GM18508 (cell line): ENCODE measurements around the gene FAS.

Experiments used
- ATAC-seq: cut with Tn5 transposase; IDR thresholded peaks from one replicate; pipeline ENCODE4 v1.9.1; 2021; ENCODE audit warnings: moderate number of reproducible peaks; ENCODE audit not compliant: insufficient read depth, unreplicated experiment

Gene FAS

DNA sequence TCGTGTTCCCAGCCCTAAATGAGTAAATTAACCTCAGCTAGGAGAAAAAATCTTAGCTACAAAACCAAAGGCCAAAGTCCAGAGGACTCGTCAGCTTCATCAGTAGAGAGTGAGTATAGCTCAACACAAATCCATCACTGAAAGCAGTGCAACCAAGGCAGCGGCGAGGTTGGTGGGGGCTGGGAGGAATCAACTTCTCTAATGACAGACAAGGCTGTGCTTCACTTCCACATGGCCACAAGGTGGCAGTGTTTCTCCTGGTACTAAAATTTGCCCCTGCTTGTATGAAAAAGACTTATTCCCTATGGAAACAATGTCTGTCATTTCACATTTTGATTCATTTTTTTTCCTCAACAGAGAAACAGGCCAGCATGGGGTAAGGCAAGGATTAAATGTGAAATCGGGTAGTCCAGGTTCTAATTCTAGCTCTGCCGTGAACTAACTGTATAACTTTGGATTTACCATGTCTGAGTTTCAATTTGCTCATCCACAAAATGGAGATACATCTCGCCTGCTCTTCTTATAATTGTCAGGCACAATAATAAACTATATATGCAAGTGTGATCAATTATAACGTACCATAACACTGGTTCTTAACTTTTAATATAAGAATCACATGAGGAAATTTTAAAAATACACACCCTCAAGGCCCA lies 39.3 kb downstream of the FAS start:
- no peak for ATAC-seq

- no peak for ATAC-seq
These were observed 40.2 kb downstream of the FAS start for GRCh38 chr10:89030791-89031190.

DNA sequence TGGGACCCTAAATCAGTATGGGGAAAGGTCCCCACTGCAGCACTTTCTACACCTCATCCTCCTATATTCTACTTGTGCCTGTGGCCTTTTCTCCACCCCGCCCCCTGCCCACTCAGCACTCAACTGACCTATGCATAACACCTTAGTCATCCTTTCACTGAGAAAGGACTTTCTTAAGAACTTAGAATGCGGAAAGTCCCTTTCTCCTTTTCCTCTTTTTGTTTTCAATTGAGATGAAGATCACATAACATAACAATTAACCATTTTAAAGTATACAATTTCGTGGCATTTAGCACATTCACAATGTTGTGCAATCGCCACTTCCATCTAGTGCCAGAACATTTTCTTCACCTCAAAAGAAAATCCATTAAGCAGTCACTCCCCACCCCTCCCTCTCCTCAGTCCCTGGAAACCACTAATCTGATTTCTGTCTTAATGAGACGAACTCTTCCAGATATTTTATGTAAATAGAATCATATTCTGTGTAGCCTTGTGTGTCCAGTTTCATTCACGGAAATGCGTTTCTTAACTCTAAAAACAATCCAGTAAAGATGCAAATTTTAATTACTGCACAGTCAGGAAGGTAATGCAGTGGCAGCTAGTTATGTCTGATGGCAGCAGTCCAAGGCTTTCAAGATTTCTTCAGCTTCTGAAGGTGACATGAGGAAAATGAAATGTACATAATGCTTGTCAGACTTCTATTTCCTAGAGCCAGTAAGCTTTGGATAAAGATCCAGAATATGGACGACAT lies 41.7 kb downstream of the FAS start:
- ATAC-seq = no peak

DNA sequence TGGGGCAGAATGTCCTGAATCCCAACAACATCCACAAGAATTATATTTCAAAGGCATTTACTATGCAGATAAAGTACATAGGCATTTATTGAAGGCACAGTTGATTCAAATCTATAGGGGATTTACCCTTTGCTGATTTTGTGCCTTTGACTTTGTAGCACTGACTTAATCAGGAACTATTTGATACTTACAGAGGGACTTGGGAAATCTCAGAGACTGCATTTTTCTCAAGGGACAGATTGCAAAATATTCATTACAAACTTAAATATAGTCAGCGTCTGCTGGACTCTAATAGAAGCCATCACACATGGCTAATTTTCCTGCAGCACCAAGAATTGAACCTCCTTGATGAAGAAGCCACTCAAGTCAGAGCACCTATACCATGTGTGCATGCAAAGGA lies 44.9 kb downstream of the FAS start:
- no peak for ATAC-seq

GRCh38 chr10:89037096-89037495 lies 46.5 kb downstream of the FAS start:
- no peak for ATAC-seq

DNA sequence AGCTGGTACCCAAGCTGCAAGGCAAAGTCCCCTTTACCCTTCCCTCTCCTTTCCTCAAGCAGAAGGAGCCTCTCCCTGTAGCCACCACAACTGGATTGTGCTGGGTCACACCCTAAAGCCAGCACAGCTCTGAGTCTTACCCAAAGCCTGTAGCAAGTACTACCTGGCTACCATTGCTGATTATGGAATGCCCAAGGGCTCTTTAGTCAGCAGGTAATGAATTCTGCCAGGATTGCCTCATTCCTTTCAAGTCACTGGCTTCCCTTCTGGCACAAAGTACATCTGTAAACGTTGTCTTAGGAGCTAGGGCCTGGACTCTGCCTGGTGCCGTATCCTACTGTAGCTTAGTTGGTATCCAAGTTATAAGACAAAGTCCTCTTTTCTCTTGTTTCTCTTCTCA lies 52.0 kb downstream of the FAS start:
- ATAC-seq = no peak

DNA sequence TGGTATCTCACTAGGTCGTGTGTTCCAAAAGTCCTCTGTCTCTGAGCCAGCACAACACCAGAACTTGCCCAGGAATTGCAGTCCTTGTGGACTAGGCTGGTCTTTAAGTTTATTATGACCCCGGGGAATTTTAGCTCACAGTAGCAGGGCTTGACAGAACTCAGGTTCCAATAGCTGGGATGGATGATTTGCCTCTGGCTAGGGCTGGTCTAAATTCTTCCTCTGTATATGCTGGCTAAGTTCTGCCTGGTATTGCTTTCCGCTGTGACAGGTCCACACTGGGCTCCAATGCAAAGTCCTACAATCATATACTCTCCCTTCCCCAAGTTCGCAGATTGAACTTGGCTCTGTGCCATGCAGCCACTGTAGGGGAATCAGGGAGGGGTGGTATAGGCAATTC lies 52.5 kb downstream of the FAS start:
- no peak for ATAC-seq

GRCh38 chr10:89047397-89047796 lies 56.8 kb downstream of the FAS start:
- no peak for ATAC-seq

GRCh38 chr10:89051593-89051992 lies 61.0 kb downstream of the FAS start:
- ATAC-seq = no peak

DNA sequence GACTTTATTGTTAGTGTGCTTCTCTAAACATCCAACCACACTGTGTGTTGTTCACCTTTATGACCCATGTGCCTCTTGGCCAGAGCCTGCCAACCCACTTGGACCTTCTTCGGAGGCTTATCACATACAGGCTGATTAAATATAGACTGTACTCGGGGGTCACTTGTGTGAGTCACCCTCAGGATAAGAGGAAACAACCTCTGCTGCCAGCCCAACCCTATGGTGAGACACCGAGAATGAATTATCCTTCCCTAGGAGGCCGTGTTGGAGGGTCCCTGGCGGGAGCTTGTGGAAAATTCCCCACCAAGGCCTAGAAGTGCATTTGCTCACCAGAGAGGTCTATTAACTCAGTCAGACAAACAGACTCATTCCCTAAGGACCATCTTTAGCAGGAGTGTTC lies 63.0 kb downstream of the FAS start:
- ATAC-seq = no peak

DNA sequence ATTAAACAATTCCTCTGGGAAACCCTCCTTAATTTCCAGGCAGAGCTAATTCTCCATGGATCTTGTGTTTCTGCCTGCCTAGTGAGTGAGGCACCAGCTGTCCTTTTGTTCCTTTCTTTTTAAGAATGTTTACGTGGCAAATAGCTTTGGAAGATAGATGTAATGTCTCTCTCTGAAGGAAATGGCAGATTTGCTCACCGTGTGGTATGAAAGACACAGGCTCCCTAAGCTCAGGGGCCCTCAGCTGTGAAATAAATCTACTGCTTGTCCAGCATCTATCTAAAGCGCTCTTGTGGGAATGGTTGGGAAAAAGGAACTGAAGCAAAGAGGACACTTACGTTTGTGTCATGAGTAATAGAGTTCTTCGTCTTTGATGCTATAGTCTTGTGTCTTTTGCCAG lies 64.6 kb downstream of the FAS start:
- no peak for ATAC-seq

GRCh38 chr10:89062861-89063260 lies 72.3 kb downstream of the FAS start:
- ATAC-seq = no peak

DNA sequence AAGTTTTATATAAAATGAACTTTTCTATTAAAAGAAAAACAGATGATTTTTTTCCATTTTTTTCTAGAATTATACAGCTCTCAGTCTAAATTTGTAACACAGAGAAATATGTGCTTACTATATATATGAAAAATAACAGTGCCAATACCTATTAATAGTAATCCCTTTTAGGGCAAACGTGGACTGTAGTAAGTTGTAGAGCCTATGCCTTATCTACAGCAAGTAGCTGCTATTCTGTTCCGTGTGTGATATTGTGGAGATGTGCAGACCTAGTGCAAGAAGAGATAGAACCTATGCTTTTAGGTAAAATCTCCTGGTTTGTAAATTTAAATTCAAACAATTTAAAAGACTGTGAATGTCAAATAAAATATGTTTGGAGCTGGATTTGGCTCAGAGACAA lies 72.9 kb downstream of the FAS start:
- no peak for ATAC-seq

DNA sequence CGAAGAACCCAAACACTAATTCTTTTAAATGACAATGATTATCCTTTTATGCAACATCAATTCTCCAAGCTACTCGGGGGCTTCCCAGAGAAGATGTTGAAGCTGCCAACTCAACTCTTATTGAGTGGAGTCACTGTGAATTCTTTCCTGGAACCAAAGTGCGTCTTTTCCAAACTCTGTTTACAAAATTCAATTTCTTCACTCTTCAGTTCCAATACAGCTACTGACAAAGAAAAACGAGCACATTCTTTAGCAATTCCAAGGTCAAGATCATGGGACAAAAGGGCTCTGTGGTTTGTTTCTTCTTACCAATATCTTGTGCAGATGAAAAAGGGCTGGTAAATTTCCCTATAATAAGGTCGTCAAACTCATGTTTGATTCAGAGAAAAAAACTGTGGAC lies 74.2 kb downstream of the FAS start:
- ATAC-seq = no peak
